ENCODE results near the gene CNTN1. TPM values are rescaled to one million over a fixed set of nuclear protein-coding genes. Genes with fewer than 3 reads are reported as not detected.

Gene CNTN1
- total and polyA plus RNA-seq, 12 donors, result 0.07 to 0.90 (median 0.21) TPM; not detected in 1

GRCh38 chr12:40907115-40907527 is 214.9 kb downstream of the CNTN1 start:
- Histone ChIP-seq H3K9me3 (no peaks in the 10 kb centered on the region), H3K27me3 (no peaks in the 10 kb centered on the region), H3K27ac (no peak overlapping the region), H3K4me3 (no peak overlapping the region), H3K4me1 (no peaks in the 10 kb centered on the region), H3K36me3 (no peaks in the 10 kb centered on the region)
- ATAC-seq (no peak), DNase-seq (no peak)
- no peak for TF ChIP-seq CTCF (IDR thresholded peaks at IDR 0.05)
- 85% methylated on average over 4 of the region's 4 CpGs for WGBS, 2 donors
- intact Hi-C loops (cut with DNase I), result no loop called here

- no peak for TF ChIP-seq CTCF (IDR thresholded peaks at IDR 0.05)
- intact Hi-C loops (cut with DNase I), result loop anchor here in 2 of 10 donors (5.0 to 10.0 kb wide), 2 partner anchors 289 to 567 kb away; no protein-coding TSS in a partner anchor
- DNase-seq (no peak), ATAC-seq (no peak)
- no peaks in the 10 kb centered on the region for H3K27me3 ChIP-seq
- 90 to 91% methylated on average over 3 of the region's 3 CpGs for WGBS, 2 donors
- no peak overlapping the region for H3K4me3 ChIP-seq
- no peak overlapping the region for H3K27ac ChIP-seq
- H3K36me3 ChIP-seq, result no peaks in the 10 kb centered on the region
- no peaks in the 10 kb centered on the region for H3K4me1 ChIP-seq
- no peaks in the 10 kb centered on the region for H3K9me3 ChIP-seq
Observed at GRCh38 chr12:40911676-40912075, 219.4 kb downstream of the CNTN1 start.

GRCh38 chr12:40915172-40915571 is 222.9 kb downstream of the CNTN1 start:
- no peak for TF ChIP-seq CTCF (IDR thresholded peaks at IDR 0.05)
- Histone ChIP-seq H3K27me3 (no peaks in the 10 kb centered on the region), H3K27ac (no peak overlapping the region), H3K9me3 (no peaks in the 10 kb centered on the region), H3K4me3 (no peak overlapping the region), H3K36me3 (no peaks in the 10 kb centered on the region), H3K4me1 (no peaks in the 10 kb centered on the region)
- no peak for ATAC-seq
- DNase-seq, result no peak
- intact Hi-C loops (cut with DNase I), result loop anchor here in 1 of 10 donors (10.0 kb wide), 1 partner anchor 570 kb away; no protein-coding TSS in a partner anchor
- 82 to 89% methylated on average over 2 of the region's 2 CpGs for WGBS, 2 donors

- TF ChIP-seq CTCF (IDR thresholded peaks at IDR 0.05), result no peak
Observed at GRCh38 chr12:40917561-40917960, 225.3 kb downstream of the CNTN1 start.

More at GRCh38 chr12:40917561-40917960, 225.3 kb downstream of the CNTN1 start:
- Histone ChIP-seq H3K9me3 (no peaks in the 10 kb centered on the region), H3K27me3 (peaks cover 0 to 4% (median 0%) of the 10 kb centered on the region in 7 donors), H3K36me3 (no peaks in the 10 kb centered on the region), H3K4me3 (no peak overlapping the region), H3K4me1 (no peaks in the 10 kb centered on the region), H3K27ac (no peak overlapping the region)
- ATAC-seq, result no peak
- DNase-seq, result no peak
- intact Hi-C loops (cut with DNase I), result loop anchor here in 1 of 10 donors (10.0 kb wide), 1 partner anchor 573 kb away; no protein-coding TSS in a partner anchor
- 75 to 76% methylated on average over 6 of the region's 6 CpGs for WGBS, 2 donors

Measured in heart right ventricle (tissue), 16 donors.